ENCODE measurements around the gene UNC5C.

- TF ChIP-seq, protein P1, sequence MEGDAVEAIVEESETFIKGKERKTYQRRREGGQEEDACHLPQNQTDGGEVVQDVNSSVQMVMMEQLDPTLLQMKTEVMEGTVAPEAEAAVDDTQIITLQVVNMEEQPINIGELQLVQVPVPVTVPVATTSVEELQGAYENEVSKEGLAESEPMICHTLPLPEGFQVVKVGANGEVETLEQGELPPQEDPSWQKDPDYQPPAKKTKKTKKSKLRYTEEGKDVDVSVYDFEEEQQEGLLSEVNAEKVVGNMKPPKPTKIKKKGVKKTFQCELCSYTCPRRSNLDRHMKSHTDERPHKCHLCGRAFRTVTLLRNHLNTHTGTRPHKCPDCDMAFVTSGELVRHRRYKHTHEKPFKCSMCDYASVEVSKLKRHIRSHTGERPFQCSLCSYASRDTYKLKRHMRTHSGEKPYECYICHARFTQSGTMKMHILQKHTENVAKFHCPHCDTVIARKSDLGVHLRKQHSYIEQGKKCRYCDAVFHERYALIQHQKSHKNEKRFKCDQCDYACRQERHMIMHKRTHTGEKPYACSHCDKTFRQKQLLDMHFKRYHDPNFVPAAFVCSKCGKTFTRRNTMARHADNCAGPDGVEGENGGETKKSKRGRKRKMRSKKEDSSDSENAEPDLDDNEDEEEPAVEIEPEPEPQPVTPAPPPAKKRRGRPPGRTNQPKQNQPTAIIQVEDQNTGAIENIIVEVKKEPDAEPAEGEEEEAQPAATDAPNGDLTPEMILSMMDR (IDR thresholded peaks at IDR 0.05), result no peak
- no peak for TF ChIP-seq POLR2A (IDR thresholded peaks at IDR 0.05)
- TF ChIP-seq POLR2AphosphoS5 (IDR thresholded peaks at IDR 0.05), result no peak
Observed at GRCh38 chr4:95191537-95191936, 357.2 kb downstream of the UNC5C start.

Measured in breast epithelium (tissue), 3 donors.